ENCODE data around the gene PBRM1. TPM values are rescaled to one million over a fixed set of nuclear protein-coding genes. Genes with fewer than 3 reads are reported as not detected.

Gene PBRM1
- total and polyA plus RNA-seq, 2 experiments from 2014 or later: 50.9 to 77.4 TPM

- Histone ChIP-seq H2AFZ (no peak overlapping the region), H3K27me3 (no peaks in the 10 kb centered on the region), H3K4me2 (no peak overlapping the region), H3K9me2 (replicated peaks; ENCODE audit: insufficient read depth) (no peaks in the 10 kb centered on the region), H3K36me3 (replicated peaks; ENCODE audit: insufficient read depth, low read depth) (peaks cover 12% of the 10 kb centered on the region), H3K9me3 (ENCODE audit: low read depth) (no peaks in the 10 kb centered on the region), H3K27ac (no peak overlapping the region), H4K20me1 (ENCODE audit: insufficient read depth, poor library complexity, severe bottlenecking) (no peaks in the 10 kb centered on the region), H3K4me3 (no peak overlapping the region), H3K4me1 (ENCODE audit: insufficient read depth) (no peaks in the 10 kb centered on the region), H3K79me2 (peaks cover 32% of the 10 kb centered on the region)
- WGBS (ENCODE audit: low lambda C conversion rate, missing lambda C conversion rate): 97% methylated on average over 4 of the region's 4 CpGs
- no peak for TF ChIP-seq EZH2 (IDR thresholded peaks at IDR 0.05; ENCODE audit: borderline replicate concordance)
- no peak for TF ChIP-seq CTCF (IDR thresholded peaks at IDR 0.05; ENCODE audit: poor library complexity)
- TF ChIP-seq EZH2phosphoT487 (IDR thresholded peaks at IDR 0.05; ENCODE audit: low read depth, severe bottlenecking, unreplicated experiment): no peak
- DNase-seq (ENCODE audit: low spot score): no peak
Measured at GRCh38 chr3:52697632-52697965, 11.9 kb upstream of the PBRM1 start.

GRCh38 chr3:52696830-52697631 is 11.3 kb upstream of the PBRM1 start:
- Histone ChIP-seq H3K4me3 (no peak overlapping the region), H3K36me3 (replicated peaks; ENCODE audit: insufficient read depth, low read depth) (peaks cover 12% of the 10 kb centered on the region), H3K79me2 (peaks cover 26% of the 10 kb centered on the region), H3K9me3 (ENCODE audit: low read depth) (no peaks in the 10 kb centered on the region), H4K20me1 (ENCODE audit: insufficient read depth, poor library complexity, severe bottlenecking) (no peaks in the 10 kb centered on the region), H3K27ac (no peak overlapping the region), H3K4me1 (ENCODE audit: insufficient read depth) (no peaks in the 10 kb centered on the region), H3K4me2 (no peak overlapping the region), H2AFZ (no peak overlapping the region), H3K27me3 (no peaks in the 10 kb centered on the region), H3K9me2 (replicated peaks; ENCODE audit: insufficient read depth) (no peaks in the 10 kb centered on the region)
- DNase-seq (ENCODE audit: low spot score): no peak
- 93% methylated on average over 2 of the region's 2 CpGs for WGBS (ENCODE audit: low lambda C conversion rate, missing lambda C conversion rate)
- no peak for TF ChIP-seq CTCF (IDR thresholded peaks at IDR 0.05; ENCODE audit: poor library complexity)
- TF ChIP-seq EZH2phosphoT487 (IDR thresholded peaks at IDR 0.05; ENCODE audit: low read depth, severe bottlenecking, unreplicated experiment): no peak
- no peak for TF ChIP-seq EZH2 (IDR thresholded peaks at IDR 0.05; ENCODE audit: borderline replicate concordance)

- no peak for TF ChIP-seq CTCF (IDR thresholded peaks at IDR 0.05; ENCODE audit: poor library complexity)
- TF ChIP-seq EZH2 (IDR thresholded peaks at IDR 0.05; ENCODE audit: borderline replicate concordance): no peak
- no peak for TF ChIP-seq EZH2phosphoT487 (IDR thresholded peaks at IDR 0.05; ENCODE audit: low read depth, severe bottlenecking, unreplicated experiment)
- 95% methylated on average over 4 of the region's 4 CpGs for WGBS (ENCODE audit: low lambda C conversion rate, missing lambda C conversion rate)
- H3K4me2 ChIP-seq: no peak overlapping the region
- H3K4me1 ChIP-seq (ENCODE audit: insufficient read depth): no peaks in the 10 kb centered on the region
- H3K27me3 ChIP-seq: no peaks in the 10 kb centered on the region
- H2AFZ ChIP-seq: no peak overlapping the region
- no peak overlapping the region for H3K27ac ChIP-seq
- peaks cover 12% of the 10 kb centered on the region for H3K36me3 ChIP-seq (replicated peaks; ENCODE audit: insufficient read depth, low read depth)
- DNase-seq (ENCODE audit: low spot score): no peak
- no peaks in the 10 kb centered on the region for H3K9me3 ChIP-seq (ENCODE audit: low read depth)
- no peaks in the 10 kb centered on the region for H3K9me2 ChIP-seq (replicated peaks; ENCODE audit: insufficient read depth)
- H4K20me1 ChIP-seq (ENCODE audit: insufficient read depth, poor library complexity, severe bottlenecking): no peaks in the 10 kb centered on the region
- H3K4me3 ChIP-seq: no peak overlapping the region
- peaks cover 16% of the 10 kb centered on the region for H3K79me2 ChIP-seq
Measured at GRCh38 chr3:52695798-52696671, 10.3 kb upstream of the PBRM1 start.
